MM.1S (cell line): ENCODE results near the gene TCN2.

Experiments used
- EZH2 ChIP-seq: fragments of 300-600 bp; sonication (generic); optimal IDR thresholded peaks from 2 replicates; pipeline ENCODE3; 2017; ENCODE audit warnings: low read depth, mild to moderate bottlenecking, antibody characterized with exemption, low read length, mixed read lengths
- TF ChIP-seq, protein P1 (sequence below): fragments of 300-600 bp; sonication (generic); IDR thresholded peaks from 2 replicates; pipeline ENCODE4 v1.5.1; 2016; ENCODE audit warnings: antibody characterized with exemption, low read length, mixed read lengths

GRCh38 chr22:30664798-30665197 lies 57.8 kb downstream of the TCN2 start:
- TF ChIP-seq, protein P1, sequence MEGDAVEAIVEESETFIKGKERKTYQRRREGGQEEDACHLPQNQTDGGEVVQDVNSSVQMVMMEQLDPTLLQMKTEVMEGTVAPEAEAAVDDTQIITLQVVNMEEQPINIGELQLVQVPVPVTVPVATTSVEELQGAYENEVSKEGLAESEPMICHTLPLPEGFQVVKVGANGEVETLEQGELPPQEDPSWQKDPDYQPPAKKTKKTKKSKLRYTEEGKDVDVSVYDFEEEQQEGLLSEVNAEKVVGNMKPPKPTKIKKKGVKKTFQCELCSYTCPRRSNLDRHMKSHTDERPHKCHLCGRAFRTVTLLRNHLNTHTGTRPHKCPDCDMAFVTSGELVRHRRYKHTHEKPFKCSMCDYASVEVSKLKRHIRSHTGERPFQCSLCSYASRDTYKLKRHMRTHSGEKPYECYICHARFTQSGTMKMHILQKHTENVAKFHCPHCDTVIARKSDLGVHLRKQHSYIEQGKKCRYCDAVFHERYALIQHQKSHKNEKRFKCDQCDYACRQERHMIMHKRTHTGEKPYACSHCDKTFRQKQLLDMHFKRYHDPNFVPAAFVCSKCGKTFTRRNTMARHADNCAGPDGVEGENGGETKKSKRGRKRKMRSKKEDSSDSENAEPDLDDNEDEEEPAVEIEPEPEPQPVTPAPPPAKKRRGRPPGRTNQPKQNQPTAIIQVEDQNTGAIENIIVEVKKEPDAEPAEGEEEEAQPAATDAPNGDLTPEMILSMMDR, result no peak
- TF ChIP-seq EZH2, result no peak
